HG02870 (cell line): Measurements from ENCODE around the gene ITFG2.

Source experiments
- ATAC-seq: cut with Tn5 transposase; IDR thresholded peaks from one replicate; pipeline ENCODE4 v1.9.1; 2021; ENCODE audit warnings: mild to moderate bottlenecking, moderate library complexity; ENCODE audit not compliant: unreplicated experiment

Gene ITFG2

DNA sequence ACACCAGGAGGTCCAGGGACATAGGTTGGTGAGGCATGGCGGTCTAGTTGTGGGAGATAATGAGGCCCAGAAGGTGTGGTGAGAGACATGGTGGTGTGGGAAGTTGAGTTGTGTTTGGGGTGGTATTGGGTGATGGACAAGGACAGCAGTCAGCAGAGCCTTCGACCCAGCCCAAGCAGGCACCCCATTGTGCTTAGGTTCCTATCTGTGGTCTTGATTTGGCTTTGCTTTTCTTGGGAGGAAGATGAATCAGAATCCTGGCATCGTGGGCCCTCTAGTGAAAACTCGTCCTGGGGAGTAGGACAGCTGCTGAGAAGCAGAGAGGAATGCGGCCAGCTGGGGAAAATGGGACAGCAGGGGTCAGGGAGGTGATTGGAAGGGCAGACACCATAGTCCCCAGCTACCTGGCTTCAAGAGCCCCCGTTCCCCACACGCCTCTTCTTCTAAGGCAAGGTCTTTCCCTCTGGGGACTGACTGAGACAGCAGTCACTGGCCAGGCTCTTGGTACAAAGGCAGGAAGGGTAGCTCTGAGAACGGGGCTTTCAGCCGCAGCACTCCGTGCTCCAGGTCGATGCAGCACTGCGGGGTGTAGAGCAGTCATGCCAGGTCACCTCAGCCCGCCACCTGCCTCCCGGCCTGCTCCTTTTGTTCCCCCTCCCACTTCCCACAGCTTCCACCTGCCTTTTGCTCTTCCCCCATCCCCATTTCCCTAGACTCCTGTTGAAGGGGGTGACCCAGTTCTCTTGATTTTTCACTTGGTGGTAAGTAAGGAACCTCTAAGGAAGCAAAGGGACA is 14.4 kb downstream of the ITFG2 start:
- ATAC-seq, result no peak

DNA sequence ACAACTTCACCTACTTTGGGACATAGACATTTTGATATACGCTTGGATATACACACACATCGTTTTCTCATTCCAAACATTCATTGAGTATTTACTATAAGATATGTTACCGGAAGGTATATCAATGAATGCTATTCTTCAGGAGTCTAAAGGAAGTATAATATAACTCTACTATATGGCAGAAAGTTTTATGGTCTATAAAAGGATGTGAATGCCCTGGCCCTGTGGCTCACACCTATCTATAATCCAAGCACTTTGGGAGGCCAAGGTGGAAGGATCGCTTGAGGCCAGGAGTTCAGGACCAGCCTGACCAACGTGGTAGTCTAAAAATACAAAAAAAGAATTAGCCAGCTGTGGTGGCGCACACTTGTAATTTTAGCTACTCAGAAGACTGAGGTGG is 16.8 kb downstream of the ITFG2 start:
- no peak for ATAC-seq

DNA sequence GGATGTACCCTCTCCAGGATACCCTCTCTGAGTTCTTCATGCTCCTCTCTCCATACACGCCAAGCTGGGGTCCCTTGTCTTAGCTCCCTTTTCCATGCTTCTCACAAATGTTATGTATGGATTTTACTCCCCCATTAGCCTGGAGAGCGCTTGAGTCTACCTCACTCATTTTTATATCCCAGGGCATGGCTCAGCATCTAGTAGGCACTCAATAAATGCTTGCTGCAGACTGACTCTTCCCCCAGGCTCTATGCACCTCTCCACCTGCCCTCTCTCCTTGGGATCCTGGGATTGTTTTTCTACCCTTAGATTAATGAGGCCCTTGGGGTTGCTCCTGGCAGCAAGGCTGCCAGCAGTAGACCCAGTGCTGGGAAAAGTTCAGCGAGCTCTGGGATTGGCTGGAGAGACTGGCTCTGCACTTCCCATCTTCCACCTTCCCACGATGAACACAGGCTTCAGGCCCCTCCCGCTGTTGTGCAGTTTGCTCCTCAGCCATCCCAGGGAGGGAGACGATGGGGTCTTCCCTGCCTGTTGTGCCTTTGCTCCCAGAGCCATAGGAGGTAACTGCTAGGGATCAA is 20.2 kb downstream of the ITFG2 start:
- no peak for ATAC-seq

DNA sequence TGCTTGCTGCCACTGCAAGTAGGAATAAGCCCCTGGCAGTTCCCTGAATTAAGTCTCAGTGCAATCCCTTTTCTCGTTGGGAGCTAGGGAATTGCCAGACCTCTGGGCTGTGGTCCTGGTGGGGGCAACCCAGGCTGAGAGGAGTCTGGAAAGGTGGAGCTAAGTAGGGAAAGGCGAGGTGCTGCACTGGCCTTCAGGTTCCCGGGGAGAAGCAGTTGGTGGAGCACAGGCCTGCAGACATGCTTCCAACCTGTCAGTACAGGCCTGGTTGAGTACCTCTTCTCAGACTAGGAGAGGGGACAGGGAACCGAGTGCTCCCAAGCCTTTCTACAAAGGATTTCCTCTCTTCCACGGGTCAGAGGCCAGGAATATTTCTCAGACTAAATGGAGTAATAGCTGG is 20.9 kb downstream of the ITFG2 start:
- ATAC-seq, result no peak

DNA sequence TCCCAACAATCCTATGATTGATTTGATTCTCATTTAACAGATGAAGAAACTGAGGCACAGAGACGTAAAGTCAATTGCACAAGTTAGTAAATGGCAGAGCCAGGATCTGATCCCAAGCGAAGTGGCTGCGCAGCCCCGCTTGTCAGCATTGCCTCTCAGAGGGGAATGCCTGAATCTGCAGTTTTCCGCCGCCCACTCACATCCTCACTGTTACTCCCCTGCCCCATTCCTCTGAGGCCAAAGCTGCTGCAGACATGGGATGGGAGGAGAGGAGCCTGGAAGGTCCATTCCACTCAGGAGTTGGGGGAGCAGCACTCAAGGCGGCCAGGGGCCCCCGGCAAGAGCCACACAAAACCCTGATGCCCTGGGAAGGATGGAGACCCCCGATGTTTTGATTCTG is 21.3 kb downstream of the ITFG2 start:
- no peak for ATAC-seq

DNA sequence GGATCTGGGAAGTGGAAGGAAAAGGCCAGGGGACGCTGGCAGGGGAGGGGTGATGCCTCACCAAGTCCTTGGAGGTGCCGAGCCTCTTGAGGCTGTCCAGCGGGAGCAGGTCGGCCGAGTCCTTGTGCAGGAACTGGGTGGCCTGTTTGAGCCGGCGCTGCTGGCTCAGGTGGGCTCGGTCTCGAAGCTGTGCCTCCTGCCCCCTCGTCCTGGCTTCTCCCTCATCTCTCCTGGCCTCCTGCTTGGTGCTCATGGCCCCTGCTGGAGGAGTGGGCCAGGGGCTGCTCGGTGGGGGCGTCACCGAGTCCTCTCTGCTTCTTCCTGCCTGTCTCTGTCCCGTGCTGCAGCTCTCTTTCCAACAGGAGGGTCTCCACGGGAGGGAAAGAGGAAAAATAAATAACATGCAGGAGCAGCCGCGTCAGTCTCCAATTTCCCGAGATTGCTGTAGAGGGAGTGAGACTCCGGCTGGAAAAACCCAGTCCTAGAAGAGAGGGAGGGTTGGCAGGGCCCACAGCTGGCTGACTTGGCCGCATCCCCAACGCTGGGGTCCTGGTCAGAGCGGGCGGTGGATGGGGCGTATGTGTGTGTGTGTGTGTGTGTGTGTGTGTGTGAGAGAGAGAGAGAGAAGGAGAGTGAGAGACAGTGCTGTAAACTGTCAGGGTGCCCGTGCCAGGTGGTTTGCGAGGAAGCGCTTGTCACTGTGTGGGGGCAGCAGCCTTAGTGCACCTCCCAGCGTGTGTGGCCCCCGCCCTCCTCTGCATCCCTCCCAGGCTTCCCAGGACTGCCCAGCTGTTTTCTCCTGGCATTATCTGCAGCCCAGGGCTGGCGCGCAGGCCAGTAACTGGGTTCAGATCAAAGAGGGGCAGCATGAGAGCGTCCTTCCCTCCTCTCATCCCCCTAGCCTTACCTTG is 22.4 kb downstream of the ITFG2 start, which contains the start of gene NRIP2:
TSS of gene NRIP2 (minus strand) at position 455 of the 911 bp plus-strand sequence. CDS start at position 403, 52 bp downstream.
- ATAC-seq, result no peak

DNA sequence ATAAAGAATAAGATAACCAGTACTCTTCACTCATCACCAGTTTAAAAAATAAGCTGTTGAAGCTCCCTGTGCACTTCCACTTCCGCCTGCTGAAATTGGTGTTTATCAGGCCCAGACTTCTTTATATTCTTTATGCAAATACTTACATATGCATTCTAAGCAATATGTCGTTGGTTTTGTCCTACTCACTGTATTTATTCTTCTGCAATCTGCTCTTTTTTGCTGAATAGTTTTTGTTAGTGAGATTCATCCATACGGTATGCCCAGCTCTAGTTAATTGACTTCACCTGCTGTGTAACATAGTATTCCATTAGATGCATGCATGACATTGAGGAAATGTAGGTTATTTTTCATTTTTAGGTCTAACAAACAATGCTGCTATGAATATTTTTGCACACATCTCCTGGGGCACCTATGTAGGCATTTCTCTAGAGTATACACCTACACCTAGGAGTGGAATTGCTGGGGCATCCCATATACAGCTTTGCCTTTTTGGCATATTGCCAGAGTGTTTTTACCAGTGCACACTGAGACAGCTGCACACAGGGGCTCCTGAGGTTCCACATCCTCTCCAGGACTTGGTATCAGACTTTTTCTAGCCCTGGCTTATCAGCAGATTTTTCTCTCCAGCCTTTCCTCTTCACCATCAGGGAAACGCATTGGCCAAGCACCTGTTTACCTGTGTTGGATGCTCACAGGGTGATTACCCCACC is 23.4 kb downstream of the ITFG2 start:
- ATAC-seq, result no peak

DNA sequence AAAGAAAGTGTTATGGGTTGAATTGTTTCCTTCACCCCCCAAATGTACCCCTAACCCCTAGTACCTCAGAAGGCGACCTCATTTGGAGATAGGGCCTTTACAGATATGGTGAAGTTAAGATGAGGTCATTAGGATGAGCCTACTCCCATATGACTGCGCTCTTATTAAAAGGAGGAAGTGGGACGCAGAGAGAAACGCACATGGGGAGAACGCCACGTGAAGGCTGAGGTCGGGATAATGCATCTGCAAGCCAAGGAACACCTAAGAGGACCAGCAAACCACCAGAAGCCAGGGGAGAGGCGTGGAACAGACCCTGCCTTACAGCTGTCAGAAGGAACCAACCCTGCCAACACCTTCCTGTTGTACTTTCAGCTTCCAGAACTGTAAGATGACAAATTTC is 24.1 kb downstream of the ITFG2 start:
- ATAC-seq, result no peak

DNA sequence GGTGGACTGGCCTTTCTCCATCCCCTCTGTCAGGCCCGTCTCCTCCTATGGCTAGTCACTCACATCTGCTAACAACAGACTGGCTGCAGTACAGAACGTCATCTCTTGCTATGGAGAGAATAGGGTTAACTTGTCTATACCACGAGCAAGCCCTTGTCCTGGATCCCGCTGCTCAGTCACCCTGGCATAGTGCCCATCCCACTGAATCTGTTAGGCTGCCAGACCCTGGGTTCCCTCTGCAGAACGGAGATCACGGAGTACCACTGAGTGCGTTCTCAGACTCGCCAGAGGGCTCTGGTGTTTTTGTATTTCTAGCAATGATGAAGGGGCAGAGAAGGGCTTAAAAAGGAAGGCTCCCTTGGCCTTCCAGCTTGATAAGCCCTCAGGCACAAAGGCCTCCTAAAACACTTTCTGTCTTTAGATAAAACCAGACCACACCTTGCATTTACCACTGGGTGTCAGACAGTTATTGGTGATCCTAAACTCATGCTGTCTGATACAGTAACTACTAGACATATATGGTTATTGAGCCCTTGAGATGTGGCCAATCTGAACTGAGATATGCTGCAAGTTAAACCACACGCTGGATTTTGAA is 28.7 kb downstream of the ITFG2 start:
- no peak for ATAC-seq

DNA sequence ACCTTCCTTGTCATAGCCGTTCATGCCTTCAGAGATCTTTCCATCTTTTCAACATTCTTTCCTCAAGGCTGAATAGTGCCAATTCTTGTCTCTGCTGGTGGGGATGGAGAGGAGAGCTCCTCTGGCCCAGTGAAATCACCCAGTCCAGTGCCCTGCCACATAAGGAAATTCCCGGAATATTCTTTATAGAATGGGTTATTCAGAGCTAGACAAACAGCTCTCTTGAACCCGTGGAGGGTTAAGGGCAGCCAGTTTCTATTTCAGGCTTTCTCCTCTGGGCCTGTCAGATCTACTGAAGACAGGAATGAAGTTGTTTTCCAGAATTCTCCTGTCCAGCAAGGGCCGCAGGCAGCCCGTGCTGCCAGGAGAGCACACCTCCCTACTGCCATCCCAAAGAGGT is 30.5 kb downstream of the ITFG2 start:
- no peak for ATAC-seq

DNA sequence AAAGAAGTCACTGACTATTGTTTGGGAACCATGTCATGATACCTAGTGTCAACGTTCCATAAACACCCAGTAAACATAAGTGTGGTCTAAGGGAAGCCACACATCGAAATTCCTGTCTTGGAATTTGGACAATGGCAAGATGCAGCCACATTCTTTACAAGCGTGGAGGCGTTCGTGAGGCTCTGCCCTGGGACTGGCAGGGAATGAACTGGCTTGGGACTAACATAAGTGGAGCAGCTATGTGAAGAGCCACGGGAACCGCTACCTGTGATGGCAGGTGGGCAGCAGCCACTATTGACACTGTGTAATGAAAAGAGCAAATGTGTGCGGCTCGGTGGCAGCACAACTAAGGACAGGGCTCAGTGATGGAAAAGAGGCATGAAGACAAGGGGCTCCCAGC is 32.3 kb downstream of the ITFG2 start:
- ATAC-seq, result no peak

DNA sequence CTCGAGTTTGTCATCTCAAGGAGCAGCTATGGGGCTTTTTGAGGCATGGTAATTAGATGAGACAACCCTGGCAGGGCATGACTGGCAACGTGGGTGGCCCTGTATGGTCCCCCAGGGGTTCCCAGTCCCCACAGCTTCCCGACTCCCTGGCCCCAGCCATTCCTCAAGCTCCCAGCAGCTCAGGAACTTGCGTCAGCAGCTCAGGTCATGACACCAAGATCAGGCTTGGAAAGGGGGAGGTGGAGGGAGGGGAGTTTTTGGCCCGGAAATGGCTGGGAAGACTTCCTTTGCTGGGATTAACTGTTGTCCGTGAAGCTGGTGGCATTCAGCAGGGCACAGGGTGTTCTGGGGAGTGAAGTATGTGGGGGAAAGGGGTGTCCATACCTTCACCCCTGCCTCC is 32.8 kb downstream of the ITFG2 start:
- ATAC-seq, result no peak

DNA sequence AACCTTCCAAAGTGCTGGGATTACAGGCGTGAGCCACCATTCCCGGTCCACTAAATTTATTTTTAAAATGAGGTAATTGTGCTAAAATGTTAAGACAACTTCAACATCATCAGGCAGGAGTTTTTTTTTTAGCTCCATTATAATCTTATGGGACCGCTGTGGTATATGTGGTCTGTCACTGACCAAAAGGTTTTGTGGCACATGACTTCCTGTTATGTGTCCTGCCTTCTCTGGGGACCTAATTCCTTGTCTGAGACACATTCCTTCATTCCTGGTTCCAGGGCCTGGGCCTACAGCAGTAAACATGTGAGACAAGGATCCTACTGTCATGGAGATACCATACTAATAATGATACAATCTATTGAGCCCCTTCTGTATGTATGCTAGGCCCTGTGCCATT is 39.5 kb downstream of the ITFG2 start:
- ATAC-seq, result no peak

DNA sequence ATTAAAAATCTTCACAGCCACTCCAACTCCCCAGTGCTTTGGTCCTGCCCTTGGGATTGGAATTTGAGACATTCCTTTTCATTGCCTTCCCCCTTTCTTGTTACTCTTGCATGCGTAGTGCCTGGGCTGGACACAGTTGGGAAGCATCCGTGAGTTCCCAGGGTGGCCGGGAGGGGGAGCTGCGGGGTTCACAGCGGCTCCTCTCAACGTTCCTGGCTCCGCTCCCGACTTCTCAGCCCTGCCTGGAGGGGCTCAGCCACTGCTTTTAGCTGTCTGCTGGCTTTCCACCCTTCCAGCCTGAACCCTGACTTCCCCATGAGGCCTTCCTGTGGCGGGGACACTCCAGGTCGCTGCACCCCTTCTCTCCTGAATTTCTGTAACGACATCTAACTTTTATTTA is 41.2 kb downstream of the ITFG2 start:
- no peak for ATAC-seq

DNA sequence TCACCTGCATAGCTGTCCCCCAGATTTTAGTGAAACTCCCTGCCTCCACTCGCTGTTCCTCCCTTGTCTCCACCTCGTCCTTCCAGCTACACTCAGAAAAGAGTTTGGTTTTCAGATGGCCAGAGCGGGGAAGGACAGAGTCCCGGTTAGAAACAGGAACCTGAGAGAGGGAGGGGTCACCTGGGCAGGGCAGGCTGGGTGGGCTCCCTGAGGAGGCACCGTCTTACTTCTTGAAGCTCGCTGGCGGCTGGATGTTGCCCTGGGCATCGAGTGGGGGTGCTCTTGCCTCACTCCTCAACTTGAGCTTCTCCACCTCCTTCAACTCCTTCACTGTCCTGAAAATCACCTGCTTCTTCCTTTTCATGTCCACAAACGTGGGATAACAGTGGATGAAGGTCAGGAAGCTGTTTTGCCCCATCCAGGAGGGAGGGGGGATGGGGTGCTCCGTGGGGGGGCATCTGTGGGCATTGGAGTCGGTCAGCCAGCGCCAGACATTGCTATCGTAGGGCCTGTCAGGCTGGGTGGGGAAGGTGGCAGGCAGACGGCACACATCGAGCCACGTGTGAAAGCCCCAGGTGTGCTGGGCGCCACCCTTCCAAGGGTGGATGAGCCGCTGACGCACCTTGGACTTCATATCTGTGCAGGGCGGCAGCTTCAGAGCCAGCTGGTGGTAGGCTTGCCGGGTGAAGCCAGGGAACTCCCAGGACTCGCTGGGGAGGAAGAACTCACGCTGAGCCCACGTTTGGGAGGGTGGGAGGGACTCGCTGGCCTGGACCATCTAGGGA is 42.4 kb downstream of the ITFG2 start:
- ATAC-seq, result no peak

DNA sequence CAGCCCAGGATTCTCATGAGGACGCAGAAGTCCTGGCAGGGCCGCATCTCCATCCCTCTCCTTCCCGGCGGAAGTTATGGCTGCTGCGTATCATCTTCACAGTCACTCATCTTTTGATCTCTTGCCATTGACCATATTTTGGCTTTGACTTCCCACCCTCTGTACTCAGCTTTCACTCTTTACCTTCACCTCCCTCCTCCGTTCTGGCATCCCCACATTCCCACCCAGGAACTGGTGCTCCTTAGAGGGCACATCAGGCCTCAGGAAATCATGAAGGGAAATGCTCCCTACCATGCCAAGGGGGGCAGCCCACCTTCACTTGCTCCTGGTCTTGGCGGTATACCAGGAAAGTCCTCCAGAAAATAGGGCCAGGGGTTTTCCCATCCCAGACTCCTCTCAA is 43.1 kb downstream of the ITFG2 start:
- no peak for ATAC-seq

DNA sequence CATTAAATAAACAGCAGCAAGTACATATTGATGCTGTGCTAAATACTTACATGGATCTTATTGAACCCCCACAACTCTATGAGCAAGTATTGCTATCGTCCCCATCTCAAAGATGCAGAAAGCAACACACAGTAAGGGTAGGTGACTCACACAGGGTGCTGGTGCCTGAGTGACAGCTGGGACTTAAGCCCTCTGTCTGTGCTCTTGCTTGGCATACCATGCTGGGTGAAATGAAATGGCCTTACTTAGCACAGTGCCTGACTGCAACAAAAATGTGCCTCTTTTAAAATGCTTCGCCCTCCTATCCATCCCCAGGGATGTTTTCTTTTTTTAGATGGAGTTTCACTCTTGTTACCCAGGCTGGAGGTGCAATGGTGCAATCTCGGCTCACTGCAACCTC is 43.6 kb downstream of the ITFG2 start:
- ATAC-seq, result no peak

DNA sequence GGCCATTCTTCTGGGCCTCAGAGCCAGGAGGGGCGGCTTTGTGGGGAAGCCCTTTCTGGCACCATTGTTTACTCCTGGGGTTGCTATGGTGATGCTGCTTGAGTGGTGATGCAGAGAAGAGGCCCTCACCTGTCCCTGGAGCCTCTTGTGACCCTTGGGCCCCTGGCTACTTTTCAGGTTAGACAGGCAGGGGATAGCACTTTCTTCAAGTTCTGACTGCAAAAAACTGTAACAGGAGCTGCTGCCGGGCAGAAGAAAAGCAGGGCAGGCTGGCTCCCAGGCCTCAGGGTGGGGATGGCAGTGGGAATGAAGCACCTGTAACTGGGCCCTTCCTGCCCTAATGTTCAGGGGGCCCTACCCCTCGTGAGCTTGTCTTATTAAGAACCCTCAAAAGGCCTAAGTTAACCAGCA is 44.6 kb downstream of the ITFG2 start, which contains the start of gene TEX52:
TSS of gene TEX52 (minus strand) at position 19 of the 411 bp plus-strand sequence. CDS start at position 6, 13 bp downstream.
- ATAC-seq, result no peak

DNA sequence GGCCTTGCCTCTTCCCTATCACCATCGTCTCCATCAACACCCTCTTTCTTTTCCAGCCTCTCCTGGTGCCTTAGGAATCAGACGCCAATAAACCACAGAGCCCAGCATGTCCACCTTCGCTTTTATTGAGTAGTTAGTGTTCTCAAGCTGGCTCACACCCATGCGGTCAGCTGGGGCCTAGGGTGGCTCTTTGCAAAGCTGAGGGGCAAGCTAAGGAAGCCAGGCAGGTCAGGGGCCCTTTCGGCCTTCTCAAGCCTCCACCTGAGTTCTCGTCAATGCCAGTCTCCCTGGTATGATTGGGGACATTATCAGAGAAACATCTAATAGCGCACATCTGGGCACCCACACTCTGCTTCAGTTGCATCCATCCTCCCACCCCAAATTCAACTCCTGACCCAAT is 45.1 kb downstream of the ITFG2 start:
- no peak for ATAC-seq

DNA sequence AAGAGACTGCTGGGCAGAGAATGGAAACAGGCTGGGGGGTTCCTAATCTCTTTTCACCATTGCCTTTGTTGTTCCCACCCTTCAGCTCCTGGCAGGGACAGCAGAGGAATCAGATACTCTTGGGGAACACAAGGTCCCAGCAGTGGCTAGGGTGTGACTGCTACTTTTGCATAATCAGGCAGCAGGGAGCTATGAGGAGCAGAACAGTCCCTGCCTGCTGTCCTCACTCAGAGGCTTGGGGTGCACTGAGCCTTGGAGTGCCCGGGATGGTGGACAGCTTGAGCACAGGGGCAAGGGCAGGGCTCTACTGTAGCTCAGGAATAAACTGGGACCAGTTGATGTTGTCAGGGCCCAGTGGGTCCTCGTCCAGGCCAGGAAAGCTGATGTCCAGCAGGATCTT is 45.9 kb downstream of the ITFG2 start:
- no peak for ATAC-seq
